Hepatocyte (in vitro differentiated cells): ENCODE results near the gene CXCR5. TPM values are rescaled to one million over a fixed set of nuclear protein-coding genes. Genes with fewer than 3 reads are reported as not detected.

Experiments
- DNase-seq: peaks from one replicate; pipeline ENCODE4 v3.0.0-alpha.2; 2016; ENCODE audit warnings: low spot score
- H2AFZ ChIP-seq: fragments of 200-600 bp; sonication (generic); 2 replicates; pipeline ENCODE4 v1.6.0; 2016; ENCODE audit warnings: antibody characterized with exemption, mild to moderate bottlenecking
- H3K27ac ChIP-seq: fragments of 200-600 bp; sonication (generic); 2 replicates; pipeline ENCODE4 v1.5.1; 2016; ENCODE audit warnings: mild to moderate bottlenecking
- H3K27me3 ChIP-seq: fragments of 200-600 bp; sonication (generic); 2 replicates; pipeline ENCODE4 v1.6.1; 2016
- H3K36me3 ChIP-seq: fragments of 200-600 bp; sonication (generic); replicated peaks from 2 replicates; pipeline ENCODE4 v1.5.1; 2016; ENCODE audit warnings: low read depth; ENCODE audit not compliant: insufficient read depth
- H3K4me1 ChIP-seq: fragments of 200-600 bp; sonication (generic); 2 replicates; pipeline ENCODE4 v1.5.1; 2016; ENCODE audit warnings: mild to moderate bottlenecking, moderate library complexity; ENCODE audit not compliant: insufficient read depth
- H3K4me2 ChIP-seq: fragments of 200-600 bp; sonication (generic); 2 replicates; pipeline ENCODE4 v1.6.0; 2016
- H3K4me3 ChIP-seq: fragments of 200-600 bp; sonication (generic); 2 replicates; pipeline ENCODE4 v1.5.1; 2016; ENCODE audit warnings: mild to moderate bottlenecking
- H3K79me2 ChIP-seq: fragments of 200-600 bp; sonication (generic); 2 replicates; pipeline ENCODE4 v1.6.0; 2017; ENCODE audit warnings: mild to moderate bottlenecking
- H3K9me2 ChIP-seq: fragments of 200-600 bp; sonication (generic); replicated peaks from 2 replicates; pipeline ENCODE4 v1.6.0; 2017; ENCODE audit warnings: mild to moderate bottlenecking; ENCODE audit not compliant: insufficient read depth
- H3K9me3 ChIP-seq: fragments of 200-600 bp; sonication (generic); 2 replicates; pipeline ENCODE4 v1.5.1; 2016; ENCODE audit warnings: low read depth, mild to moderate bottlenecking
- H4K20me1 ChIP-seq: fragments of 200-600 bp; sonication (generic); 2 replicates; pipeline ENCODE4 v1.6.0; 2016; ENCODE audit warnings: mild to moderate bottlenecking; ENCODE audit not compliant: insufficient read depth, poor library complexity, severe bottlenecking
- EZH2 ChIP-seq: fragments of 200-600 bp; sonication (generic); IDR thresholded peaks from 2 replicates; pipeline ENCODE4 v1.6.1; 2016; ENCODE audit warnings: antibody characterized with exemption, mild to moderate bottlenecking, borderline replicate concordance
- EZH2phosphoT487 ChIP-seq: fragments of 200-600 bp; sonication (generic); IDR thresholded peaks from one replicate; pipeline ENCODE4 v1.6.1; 2018; ENCODE audit warnings: antibody characterized with exemption, mild to moderate bottlenecking, low read depth, moderate library complexity; ENCODE audit not compliant: unreplicated experiment, severe bottlenecking
- WGBS: methylation state at CpG from one replicate; pipeline ENCODE4 v1.1.6; 2016; ENCODE audit warnings: low lambda C conversion rate; ENCODE audit errors: missing lambda C conversion rate; 5-methylcytosine and 5-hydroxymethylcytosine counted together
- polyA plus RNA-seq: library from polyadenylated mRNA; unstranded; fragments of >200 nt; fragmentation: Nextera tagmentation; extraction: Ambion mirVana; gene quantifications from 2 replicates; pipeline ENCODE4 v1.2.1, GENCODE V29; 2016
- total RNA-seq: library from RNA; depleted of rRNA; stranded (reverse); fragments of >200 nt; gene quantifications from 2 replicates; pipeline ENCODE4 v1.2.3, GENCODE V29; 2014
- TF ChIP-seq, protein P1 (sequence below): fragments of 200-600 bp; sonication (generic); IDR thresholded peaks from 2 replicates; pipeline ENCODE4 v1.5.1; 2016; ENCODE audit warnings: antibody characterized with exemption, mild to moderate bottlenecking; ENCODE audit not compliant: poor library complexity

CXCR5 gene
- total and polyA plus RNA-seq, 2 experiments from 2014 or later = 0.11 TPM; not detected in 1

DNA sequence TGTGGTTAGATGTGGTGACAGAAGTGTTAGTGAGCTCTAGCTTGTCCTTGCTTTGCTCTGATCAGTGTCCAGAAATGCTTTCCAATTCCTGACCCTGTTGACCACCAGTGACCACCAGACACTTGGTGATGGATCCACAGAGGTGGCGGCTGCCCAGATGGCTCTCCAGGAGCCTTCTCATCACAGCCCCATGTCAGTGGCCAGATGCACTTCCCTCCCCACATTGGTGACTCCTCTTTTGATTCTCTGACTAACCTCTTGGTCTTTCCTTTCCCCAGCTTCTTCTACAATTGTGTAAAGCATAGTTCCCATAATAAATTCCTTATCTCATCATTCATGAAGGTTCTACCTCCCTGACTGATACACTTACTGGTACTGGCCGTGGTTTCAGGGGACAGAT, 40.1 kb upstream of the CXCR5 start:
- H3K79me2 ChIP-seq = no peaks in the 10 kb centered on the region
- no peak overlapping the region for H3K27ac ChIP-seq
- no peaks in the 10 kb centered on the region for H3K36me3 ChIP-seq
- TF ChIP-seq EZH2 (no peak), EZH2phosphoT487 (no peak)
- TF ChIP-seq, protein P1, sequence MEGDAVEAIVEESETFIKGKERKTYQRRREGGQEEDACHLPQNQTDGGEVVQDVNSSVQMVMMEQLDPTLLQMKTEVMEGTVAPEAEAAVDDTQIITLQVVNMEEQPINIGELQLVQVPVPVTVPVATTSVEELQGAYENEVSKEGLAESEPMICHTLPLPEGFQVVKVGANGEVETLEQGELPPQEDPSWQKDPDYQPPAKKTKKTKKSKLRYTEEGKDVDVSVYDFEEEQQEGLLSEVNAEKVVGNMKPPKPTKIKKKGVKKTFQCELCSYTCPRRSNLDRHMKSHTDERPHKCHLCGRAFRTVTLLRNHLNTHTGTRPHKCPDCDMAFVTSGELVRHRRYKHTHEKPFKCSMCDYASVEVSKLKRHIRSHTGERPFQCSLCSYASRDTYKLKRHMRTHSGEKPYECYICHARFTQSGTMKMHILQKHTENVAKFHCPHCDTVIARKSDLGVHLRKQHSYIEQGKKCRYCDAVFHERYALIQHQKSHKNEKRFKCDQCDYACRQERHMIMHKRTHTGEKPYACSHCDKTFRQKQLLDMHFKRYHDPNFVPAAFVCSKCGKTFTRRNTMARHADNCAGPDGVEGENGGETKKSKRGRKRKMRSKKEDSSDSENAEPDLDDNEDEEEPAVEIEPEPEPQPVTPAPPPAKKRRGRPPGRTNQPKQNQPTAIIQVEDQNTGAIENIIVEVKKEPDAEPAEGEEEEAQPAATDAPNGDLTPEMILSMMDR = no peak
- H4K20me1 ChIP-seq = no peaks in the 10 kb centered on the region
- H2AFZ ChIP-seq = no peak overlapping the region
- H3K4me3 ChIP-seq = no peak overlapping the region
- H3K9me3 ChIP-seq = no peaks in the 10 kb centered on the region
- H3K27me3 ChIP-seq = no peaks in the 10 kb centered on the region
- no peak for DNase-seq
- H3K4me1 ChIP-seq = no peaks in the 10 kb centered on the region
- 94% methylated on average over 2 of the region's 2 CpGs for WGBS
- no peak overlapping the region for H3K4me2 ChIP-seq
- no peaks in the 10 kb centered on the region for H3K9me2 ChIP-seq

DNA sequence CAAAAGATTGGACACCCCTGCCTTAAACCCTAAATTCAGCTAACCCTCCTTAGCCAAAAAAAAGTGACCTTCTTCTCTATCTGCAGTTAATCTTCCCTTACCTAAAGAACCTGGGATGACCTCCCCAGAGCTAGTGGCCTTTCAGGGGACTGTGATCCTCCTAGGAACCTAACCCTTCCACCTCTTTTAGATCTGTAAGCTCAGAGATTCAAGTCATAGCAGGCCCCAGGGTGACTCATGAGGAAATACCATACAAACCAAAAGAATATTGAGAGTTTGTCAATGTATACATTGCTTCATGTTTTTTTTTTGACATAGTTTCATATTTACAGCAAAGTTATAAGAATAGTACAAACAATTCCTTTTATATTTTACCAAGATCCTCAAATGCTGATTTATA, 38.3 kb upstream of the CXCR5 start:
- H3K79me2 ChIP-seq = no peaks in the 10 kb centered on the region
- no peaks in the 10 kb centered on the region for H3K27me3 ChIP-seq
- no peak overlapping the region for H3K4me3 ChIP-seq
- H3K36me3 ChIP-seq = no peaks in the 10 kb centered on the region
- H3K9me3 ChIP-seq = no peaks in the 10 kb centered on the region
- no peak overlapping the region for H2AFZ ChIP-seq
- H3K27ac ChIP-seq = peak overlapping the region; percentile 72
- no peaks in the 10 kb centered on the region for H3K4me1 ChIP-seq
- peak; percentile 11 for DNase-seq
- H3K4me2 ChIP-seq = no peak overlapping the region
- H3K9me2 ChIP-seq = no peaks in the 10 kb centered on the region
- H4K20me1 ChIP-seq = no peaks in the 10 kb centered on the region
- TF ChIP-seq EZH2 (no peak), EZH2phosphoT487 (no peak)
- TF ChIP-seq, protein P1 = no peak

DNA sequence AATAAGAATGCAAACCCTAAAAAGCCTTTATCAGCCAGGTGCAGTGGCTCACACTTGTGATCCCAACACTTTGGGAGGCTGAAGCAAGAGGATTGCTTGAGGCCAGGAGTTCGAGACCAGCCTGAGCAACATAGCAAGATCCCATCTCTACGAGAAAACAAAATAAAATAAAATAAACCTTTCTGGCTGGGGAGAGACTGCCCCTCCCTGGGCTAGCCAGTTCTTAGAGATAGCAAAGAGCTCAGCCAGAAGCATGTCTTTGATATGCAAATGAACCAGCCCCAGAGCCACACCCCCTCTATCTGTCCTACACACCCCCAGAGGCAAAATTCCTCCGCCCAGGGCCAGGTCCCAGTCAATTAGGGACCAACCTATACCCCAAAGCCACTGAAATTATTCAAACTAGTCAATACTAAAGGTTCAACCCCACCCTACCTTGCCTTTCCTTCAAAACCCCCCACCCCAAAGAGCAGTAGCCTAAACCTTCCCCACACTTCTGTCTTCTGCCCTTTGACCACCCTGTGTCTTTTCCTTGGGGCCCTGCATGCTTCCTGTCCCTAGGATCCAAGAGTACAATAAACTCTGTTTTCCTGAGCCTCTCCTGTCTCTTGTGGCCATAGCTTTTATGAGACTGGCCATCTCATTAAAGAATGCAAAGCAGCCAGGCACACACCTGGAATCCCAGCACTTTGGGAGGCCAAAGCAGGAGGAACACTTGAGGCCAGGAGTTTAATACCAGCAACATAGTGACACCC, 37.3 kb upstream of the CXCR5 start:
- H3K9me2 ChIP-seq = no peaks in the 10 kb centered on the region
- peak overlapping the region; percentile 72 for H3K27ac ChIP-seq
- H3K9me3 ChIP-seq = no peaks in the 10 kb centered on the region
- WGBS = 75% methylated on average over 3 of the region's 3 CpGs
- no peaks in the 10 kb centered on the region for H3K79me2 ChIP-seq
- TF ChIP-seq, protein P1 = no peak
- TF ChIP-seq EZH2phosphoT487 (no peak), EZH2 (no peak)
- no peak overlapping the region for H3K4me2 ChIP-seq
- no peak overlapping the region for H2AFZ ChIP-seq
- H3K27me3 ChIP-seq = no peaks in the 10 kb centered on the region
- no peaks in the 10 kb centered on the region for H3K36me3 ChIP-seq
- H3K4me3 ChIP-seq = no peak overlapping the region
- no peaks in the 10 kb centered on the region for H4K20me1 ChIP-seq
- H3K4me1 ChIP-seq = no peaks in the 10 kb centered on the region
- peak; percentile 30 for DNase-seq
